Panc1 (cell line): ENCODE results near the gene GNAZ.

Experiments used
- POLR2AphosphoS5 ChIP-seq: IDR thresholded peaks from 2 replicates; pipeline ENCODE4 v1.6.1; 2012; ENCODE audit warnings: mild to moderate bottlenecking, low read depth, low read length, moderate library complexity
- SIN3A ChIP-seq: IDR thresholded peaks from 2 replicates; pipeline ENCODE4 v1.6.1; 2012; ENCODE audit warnings: low read depth, mild to moderate bottlenecking, low read length, moderate library complexity, borderline replicate concordance; ENCODE audit not compliant: insufficient read depth
- TCF7L2 ChIP-seq: IDR thresholded peaks from 2 replicates; pipeline ENCODE4 v1.6.1; 2011; ENCODE audit warnings: mild to moderate bottlenecking, low read depth, low read length, inconsistent platforms
- TF ChIP-seq, protein P1 (sequence below): fragments of 450-650 bp; IDR thresholded peaks from 2 replicates; pipeline ENCODE4 v1.5.1; 2017; ENCODE audit warnings: mild to moderate bottlenecking
- TF ChIP-seq, protein P2 (sequence below), 2 experiments: IDR thresholded peaks; 2 replicates each; pipeline ENCODE4 v1.6.1; 2011 to 2012; ENCODE audit warnings: low read depth in 2 of 2, control low read depth in 1 of 2, low read length in 1 of 2, mild to moderate bottlenecking in 1 of 2, moderate library complexity in 1 of 2; ENCODE audit not compliant: insufficient read depth in 1 of 2

DNA sequence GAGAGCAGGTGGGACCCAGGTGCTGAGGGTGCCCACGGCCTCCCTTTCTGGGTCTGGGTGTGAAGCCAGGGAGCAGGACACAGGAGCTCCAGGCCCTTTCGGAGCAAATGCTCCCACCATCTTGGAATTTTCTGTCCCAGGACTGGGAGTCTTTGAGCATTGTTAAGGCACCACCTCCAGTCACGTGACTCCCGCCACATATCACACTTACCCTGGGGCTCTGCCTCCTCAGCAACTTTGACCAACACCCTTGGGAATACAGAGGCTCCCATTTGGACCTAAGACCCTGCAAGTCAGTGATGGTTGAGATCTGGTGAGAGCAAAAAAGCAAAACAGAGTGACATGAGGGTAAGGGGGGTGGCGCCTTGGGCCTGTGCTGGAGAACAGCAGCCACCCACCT is 35.6 kb downstream of the GNAZ start:
- TF ChIP-seq, protein P1, sequence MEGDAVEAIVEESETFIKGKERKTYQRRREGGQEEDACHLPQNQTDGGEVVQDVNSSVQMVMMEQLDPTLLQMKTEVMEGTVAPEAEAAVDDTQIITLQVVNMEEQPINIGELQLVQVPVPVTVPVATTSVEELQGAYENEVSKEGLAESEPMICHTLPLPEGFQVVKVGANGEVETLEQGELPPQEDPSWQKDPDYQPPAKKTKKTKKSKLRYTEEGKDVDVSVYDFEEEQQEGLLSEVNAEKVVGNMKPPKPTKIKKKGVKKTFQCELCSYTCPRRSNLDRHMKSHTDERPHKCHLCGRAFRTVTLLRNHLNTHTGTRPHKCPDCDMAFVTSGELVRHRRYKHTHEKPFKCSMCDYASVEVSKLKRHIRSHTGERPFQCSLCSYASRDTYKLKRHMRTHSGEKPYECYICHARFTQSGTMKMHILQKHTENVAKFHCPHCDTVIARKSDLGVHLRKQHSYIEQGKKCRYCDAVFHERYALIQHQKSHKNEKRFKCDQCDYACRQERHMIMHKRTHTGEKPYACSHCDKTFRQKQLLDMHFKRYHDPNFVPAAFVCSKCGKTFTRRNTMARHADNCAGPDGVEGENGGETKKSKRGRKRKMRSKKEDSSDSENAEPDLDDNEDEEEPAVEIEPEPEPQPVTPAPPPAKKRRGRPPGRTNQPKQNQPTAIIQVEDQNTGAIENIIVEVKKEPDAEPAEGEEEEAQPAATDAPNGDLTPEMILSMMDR = no peak
- TF ChIP-seq TCF7L2 = no peak
- TF ChIP-seq SIN3A = no peak
- no peak for TF ChIP-seq POLR2AphosphoS5
- TF ChIP-seq, protein P2, sequence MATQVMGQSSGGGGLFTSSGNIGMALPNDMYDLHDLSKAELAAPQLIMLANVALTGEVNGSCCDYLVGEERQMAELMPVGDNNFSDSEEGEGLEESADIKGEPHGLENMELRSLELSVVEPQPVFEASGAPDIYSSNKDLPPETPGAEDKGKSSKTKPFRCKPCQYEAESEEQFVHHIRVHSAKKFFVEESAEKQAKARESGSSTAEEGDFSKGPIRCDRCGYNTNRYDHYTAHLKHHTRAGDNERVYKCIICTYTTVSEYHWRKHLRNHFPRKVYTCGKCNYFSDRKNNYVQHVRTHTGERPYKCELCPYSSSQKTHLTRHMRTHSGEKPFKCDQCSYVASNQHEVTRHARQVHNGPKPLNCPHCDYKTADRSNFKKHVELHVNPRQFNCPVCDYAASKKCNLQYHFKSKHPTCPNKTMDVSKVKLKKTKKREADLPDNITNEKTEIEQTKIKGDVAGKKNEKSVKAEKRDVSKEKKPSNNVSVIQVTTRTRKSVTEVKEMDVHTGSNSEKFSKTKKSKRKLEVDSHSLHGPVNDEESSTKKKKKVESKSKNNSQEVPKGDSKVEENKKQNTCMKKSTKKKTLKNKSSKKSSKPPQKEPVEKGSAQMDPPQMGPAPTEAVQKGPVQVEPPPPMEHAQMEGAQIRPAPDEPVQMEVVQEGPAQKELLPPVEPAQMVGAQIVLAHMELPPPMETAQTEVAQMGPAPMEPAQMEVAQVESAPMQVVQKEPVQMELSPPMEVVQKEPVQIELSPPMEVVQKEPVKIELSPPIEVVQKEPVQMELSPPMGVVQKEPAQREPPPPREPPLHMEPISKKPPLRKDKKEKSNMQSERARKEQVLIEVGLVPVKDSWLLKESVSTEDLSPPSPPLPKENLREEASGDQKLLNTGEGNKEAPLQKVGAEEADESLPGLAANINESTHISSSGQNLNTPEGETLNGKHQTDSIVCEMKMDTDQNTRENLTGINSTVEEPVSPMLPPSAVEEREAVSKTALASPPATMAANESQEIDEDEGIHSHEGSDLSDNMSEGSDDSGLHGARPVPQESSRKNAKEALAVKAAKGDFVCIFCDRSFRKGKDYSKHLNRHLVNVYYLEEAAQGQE (IDR thresholded peaks at IDR 0.05; ENCODE audit: insufficient read depth in 1 of 2, low read depth in 2 of 2, low read length in 1 of 2) = no peak
